OCI-LY1 (cell line): ENCODE data around the gene RGS7.
"Not testable (repeated sequence)": the region's sequence is repeated elsewhere in the genome, so short reads cannot be mapped to it uniquely, and the experiment has no call there.

Experiments
- H2AFZ ChIP-seq: fragments of 200-600 bp; sonication (generic), shearing (Covaris generic); 2 replicates; pipeline ENCODE4 v1.6.0; 2014; ENCODE audit warnings: antibody characterized with exemption, mild to moderate bottlenecking, low read length
- H3F3A ChIP-seq: fragments of 200-600 bp; sonication (generic), shearing (Covaris generic); 2 replicates; pipeline ENCODE4 v1.6.0; 2014; ENCODE audit warnings: mild to moderate bottlenecking, antibody characterized with exemption, low read length, moderate library complexity; ENCODE audit not compliant: insufficient read depth
- H3K27ac ChIP-seq: fragments of 200-600 bp; sonication (generic); 2 replicates; pipeline ENCODE4 v1.5.1; 2014; ENCODE audit warnings: low read length, mixed run types, mild to moderate bottlenecking, low read depth; ENCODE audit not compliant: poor library complexity, severe bottlenecking
- H3K27me3 ChIP-seq: fragments of 200-600 bp; sonication (generic); 2 replicates; pipeline ENCODE4 v1.6.0; 2014; ENCODE audit warnings: antibody characterized with exemption, mild to moderate bottlenecking, low read length, moderate library complexity; ENCODE audit not compliant: insufficient read depth
- H3K36me3 ChIP-seq: fragments of 200-600 bp; sonication (generic); 2 replicates; pipeline ENCODE4 v1.6.1; 2014; ENCODE audit warnings: mild to moderate bottlenecking, antibody characterized with exemption, low read length, moderate library complexity, mixed read lengths; ENCODE audit not compliant: insufficient read depth
- H3K4me1 ChIP-seq: fragments of 200-600 bp; sonication (generic); 2 replicates; pipeline ENCODE4 v1.5.1; 2014; ENCODE audit warnings: mild to moderate bottlenecking, low read length, moderate library complexity; ENCODE audit not compliant: insufficient read depth, severe bottlenecking
- H3K4me2 ChIP-seq: fragments of 200-600 bp; sonication (generic), shearing (Covaris generic); 2 replicates; pipeline ENCODE4 v1.6.1; 2014; ENCODE audit warnings: low read length
- H3K4me3 ChIP-seq: fragments of 200-600 bp; sonication (generic); 2 replicates; pipeline ENCODE4 v1.5.1; 2014; ENCODE audit warnings: low read length, low read depth, mild to moderate bottlenecking, mixed read lengths; ENCODE audit not compliant: poor library complexity, severe bottlenecking
- H3K79me2 ChIP-seq: fragments of 200-600 bp; shearing (Covaris generic); 2 replicates; pipeline ENCODE4 v1.6.1; 2016; ENCODE audit warnings: mixed run types, low read length, mixed read lengths; ENCODE audit not compliant: insufficient read depth
- H3K9ac ChIP-seq: fragments of 200-600 bp; sonication (generic), shearing (Covaris generic); 2 replicates; pipeline ENCODE4 v1.6.1; 2014; ENCODE audit warnings: mild to moderate bottlenecking, low read length, mixed read lengths
- H3K9me2 ChIP-seq: fragments of 200-600 bp; sonication (generic), shearing (Covaris generic); 2 replicates; pipeline ENCODE4 v1.6.1; 2014; ENCODE audit warnings: low read depth, mild to moderate bottlenecking, low read length, mixed read lengths
- H3K9me3 ChIP-seq: fragments of 200-600 bp; shearing (Covaris generic); 2 replicates; pipeline ENCODE4 v1.6.1; 2014; ENCODE audit warnings: low read length, mixed read lengths
- H4K20me1 ChIP-seq: fragments of 200-600 bp; sonication (generic), shearing (Covaris generic); 2 replicates; pipeline ENCODE4 v1.6.0; 2016; ENCODE audit warnings: mild to moderate bottlenecking, low read length; ENCODE audit not compliant: insufficient read depth
- CTCF ChIP-seq: fragments of 200-600 bp; sonication (generic), shearing (Covaris generic); IDR thresholded peaks from 2 replicates; pipeline ENCODE4 v1.5.1; 2017; ENCODE audit warnings: mild to moderate bottlenecking, antibody characterized with exemption, low read length, moderate library complexity, mixed read lengths
- EZH2 ChIP-seq: fragments of 200-600 bp; sonication (generic), shearing (Covaris generic); IDR thresholded peaks from 2 replicates; pipeline ENCODE4 v1.8.0; 2017; ENCODE audit warnings: borderline replicate concordance, mixed run types, mild to moderate bottlenecking, antibody characterized with exemption, low read length, moderate library complexity, mixed read lengths

Gene RGS7

GRCh38 chr1:241221319-241221718, 135.7 kb downstream of the RGS7 start:
- Histone ChIP-seq H3K4me3 (no peak overlapping the region), H3K4me2 (no peak overlapping the region), H3F3A (no peaks in the 10 kb centered on the region), H4K20me1 (no peaks in the 10 kb centered on the region), H3K27ac (no peak overlapping the region), H3K9me3 (no peaks in the 10 kb centered on the region), H3K27me3 (no peaks in the 10 kb centered on the region), H3K9ac (no peak overlapping the region), H3K4me1 (no peaks in the 10 kb centered on the region), H2AFZ (no peak overlapping the region), H3K79me2 (no peaks in the 10 kb centered on the region), H3K36me3 (no peaks in the 10 kb centered on the region), H3K9me2 (no peaks in the 10 kb centered on the region)
- TF ChIP-seq EZH2: no peak
- no peak for TF ChIP-seq CTCF

GRCh38 chr1:241220913-241221312, 136.1 kb downstream of the RGS7 start:
- H3K79me2 ChIP-seq, H4K20me1 ChIP-seq, H3K4me3 ChIP-seq, H3K4me1 ChIP-seq, H3K27ac ChIP-seq, H2AFZ ChIP-seq, H3K36me3 ChIP-seq, H3F3A ChIP-seq, H3K9me3 ChIP-seq, H3K9me2 ChIP-seq, H3K9ac ChIP-seq, H3K4me2 ChIP-seq, H3K27me3 ChIP-seq: not testable (repeated sequence)

- no peaks in the 10 kb centered on the region for H3K9me3 ChIP-seq
- H3K9me2 ChIP-seq: no peaks in the 10 kb centered on the region
- H3K36me3 ChIP-seq: no peaks in the 10 kb centered on the region
- no peak overlapping the region for H3K4me3 ChIP-seq
- H3K27me3 ChIP-seq: no peaks in the 10 kb centered on the region
- no peaks in the 10 kb centered on the region for H3F3A ChIP-seq
- H3K4me1 ChIP-seq: no peaks in the 10 kb centered on the region
- TF ChIP-seq CTCF (no peak), EZH2 (no peak)
- H3K4me2 ChIP-seq: no peak overlapping the region
- no peak overlapping the region for H3K27ac ChIP-seq
- H4K20me1 ChIP-seq: no peaks in the 10 kb centered on the region
- H3K9ac ChIP-seq: no peak overlapping the region
- H2AFZ ChIP-seq: no peak overlapping the region
- no peaks in the 10 kb centered on the region for H3K79me2 ChIP-seq
Observed at GRCh38 chr1:241219449-241219848, 137.6 kb downstream of the RGS7 start.

- H3K4me1 ChIP-seq: no peaks in the 10 kb centered on the region
- H3K9me3 ChIP-seq: no peaks in the 10 kb centered on the region
- H2AFZ ChIP-seq: no peak overlapping the region
- H3K4me2 ChIP-seq: no peak overlapping the region
- H3K27ac ChIP-seq: no peak overlapping the region
- no peaks in the 10 kb centered on the region for H4K20me1 ChIP-seq
- H3K4me3 ChIP-seq: no peak overlapping the region
- no peaks in the 10 kb centered on the region for H3K36me3 ChIP-seq
- no peaks in the 10 kb centered on the region for H3F3A ChIP-seq
- no peak overlapping the region for H3K9ac ChIP-seq
- no peaks in the 10 kb centered on the region for H3K27me3 ChIP-seq
- no peaks in the 10 kb centered on the region for H3K9me2 ChIP-seq
- H3K79me2 ChIP-seq: no peaks in the 10 kb centered on the region
- TF ChIP-seq EZH2 (no peak), CTCF (no peak)
Observed at GRCh38 chr1:241217516-241217915, 139.5 kb downstream of the RGS7 start.
